Measurements from ENCODE around the gene GARRE1.
"Not testable (repeated sequence)": the region's sequence is repeated elsewhere in the genome, so short reads cannot be mapped to it uniquely, and the experiment has no call there.

Gene GARRE1, protein sequence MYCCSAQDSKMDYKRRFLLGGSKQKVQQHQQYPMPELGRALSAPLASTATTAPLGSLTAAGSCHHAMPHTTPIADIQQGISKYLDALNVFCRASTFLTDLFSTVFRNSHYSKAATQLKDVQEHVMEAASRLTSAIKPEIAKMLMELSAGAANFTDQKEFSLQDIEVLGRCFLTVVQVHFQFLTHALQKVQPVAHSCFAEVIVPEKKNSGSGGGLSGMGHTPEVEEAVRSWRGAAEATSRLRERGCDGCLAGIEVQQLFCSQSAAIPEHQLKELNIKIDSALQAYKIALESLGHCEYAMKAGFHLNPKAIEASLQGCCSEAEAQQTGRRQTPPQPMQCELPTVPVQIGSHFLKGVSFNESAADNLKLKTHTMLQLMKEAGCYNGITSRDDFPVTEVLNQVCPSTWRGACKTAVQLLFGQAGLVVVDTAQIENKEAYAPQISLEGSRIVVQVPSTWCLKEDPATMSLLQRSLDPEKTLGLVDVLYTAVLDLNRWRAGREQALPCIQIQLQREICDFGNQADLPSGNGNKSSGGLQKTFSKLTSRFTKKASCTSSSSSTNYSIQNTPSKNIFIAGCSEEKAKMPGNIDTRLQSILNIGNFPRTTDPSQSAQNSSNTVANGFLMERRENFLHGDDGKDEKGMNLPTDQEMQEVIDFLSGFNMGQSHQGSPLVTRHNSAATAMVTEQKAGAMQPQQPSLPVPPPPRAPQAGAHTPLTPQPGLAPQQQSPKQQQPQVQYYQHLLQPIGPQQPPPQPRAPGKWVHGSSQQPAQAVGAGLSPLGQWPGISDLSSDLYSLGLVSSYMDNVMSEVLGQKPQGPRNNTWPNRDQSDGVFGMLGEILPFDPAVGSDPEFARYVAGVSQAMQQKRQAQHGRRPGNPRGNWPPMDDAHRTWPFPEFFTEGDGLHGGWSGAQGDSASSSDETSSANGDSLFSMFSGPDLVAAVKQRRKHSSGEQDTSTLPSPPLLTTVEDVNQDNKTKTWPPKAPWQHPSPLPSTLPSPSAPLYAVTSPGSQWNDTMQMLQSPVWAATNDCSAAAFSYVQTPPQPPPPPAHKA (N-terminal part only)

GRCh38 chr19:34254046-34254697 lies at the start of gene GARRE1:
Gene GARRE1 (plus strand): TSS chr19:34254554. CDS start chr19:34300474, 45,920 bp downstream.
- DNase-seq, result peak; percentile 90

- DNase-seq, result not testable (repeated sequence)
Observed at GRCh38 chr19:34205324-34205723, 49.0 kb upstream of the GARRE1 start.

- no peak for DNase-seq
Observed at GRCh38 chr19:34208291-34208884, 46.0 kb upstream of the GARRE1 start.

GRCh38 chr19:34209726-34210125 lies 44.6 kb upstream of the GARRE1 start:
- DNase-seq, result no peak

- no peak for DNase-seq
Observed at GRCh38 chr19:34213283-34213682, 41.1 kb upstream of the GARRE1 start.

DNA sequence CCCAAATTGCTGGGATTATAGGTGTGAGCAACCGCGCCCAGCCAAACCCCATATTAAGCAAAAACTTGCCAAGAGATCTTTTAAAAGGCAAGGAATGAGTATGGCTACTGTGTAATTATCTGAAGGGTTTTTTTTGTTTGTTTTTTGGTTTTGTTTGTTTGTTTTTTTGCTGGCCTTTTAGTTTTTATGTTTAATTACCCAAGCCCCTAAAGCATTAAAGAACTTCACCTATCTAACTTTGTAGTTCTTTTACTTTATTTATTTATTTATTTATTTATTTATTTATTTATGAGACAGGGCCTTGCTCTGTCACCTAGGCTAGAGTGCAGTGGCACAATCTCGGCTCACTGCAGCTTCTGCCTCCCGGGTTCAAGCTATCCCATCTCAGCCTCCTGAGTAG lies 40.3 kb upstream of the GARRE1 start:
- no peak for DNase-seq

GRCh38 chr19:34215006-34215665 lies 39.2 kb upstream of the GARRE1 start:
- DNase-seq, result no peak

GRCh38 chr19:34215666-34216038 lies 38.7 kb upstream of the GARRE1 start:
- DNase-seq, result no peak

DNA sequence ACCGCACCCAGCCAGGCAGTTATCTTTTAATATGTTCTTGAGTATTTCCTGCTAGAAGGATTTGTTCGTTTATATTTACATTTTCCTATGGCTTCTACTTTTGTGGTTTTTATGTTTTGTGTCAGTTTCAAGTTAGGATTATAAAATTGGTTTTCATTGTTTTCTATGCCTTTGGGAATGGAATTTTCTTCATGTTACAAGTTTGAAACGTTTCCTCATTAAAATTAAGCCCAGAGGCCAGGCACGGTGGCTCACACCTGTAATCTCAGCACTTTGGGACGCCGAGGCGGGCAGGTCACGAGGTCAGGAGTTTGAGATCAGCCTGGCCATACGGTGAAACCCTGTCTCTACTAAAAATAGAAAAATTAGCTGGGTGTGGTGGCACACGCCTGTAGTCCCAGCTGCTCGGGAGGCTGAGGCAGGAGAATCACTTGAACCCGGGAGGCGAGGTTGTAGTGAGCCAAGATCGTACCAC lies 37.6 kb upstream of the GARRE1 start:
- not testable (repeated sequence) for DNase-seq

DNA sequence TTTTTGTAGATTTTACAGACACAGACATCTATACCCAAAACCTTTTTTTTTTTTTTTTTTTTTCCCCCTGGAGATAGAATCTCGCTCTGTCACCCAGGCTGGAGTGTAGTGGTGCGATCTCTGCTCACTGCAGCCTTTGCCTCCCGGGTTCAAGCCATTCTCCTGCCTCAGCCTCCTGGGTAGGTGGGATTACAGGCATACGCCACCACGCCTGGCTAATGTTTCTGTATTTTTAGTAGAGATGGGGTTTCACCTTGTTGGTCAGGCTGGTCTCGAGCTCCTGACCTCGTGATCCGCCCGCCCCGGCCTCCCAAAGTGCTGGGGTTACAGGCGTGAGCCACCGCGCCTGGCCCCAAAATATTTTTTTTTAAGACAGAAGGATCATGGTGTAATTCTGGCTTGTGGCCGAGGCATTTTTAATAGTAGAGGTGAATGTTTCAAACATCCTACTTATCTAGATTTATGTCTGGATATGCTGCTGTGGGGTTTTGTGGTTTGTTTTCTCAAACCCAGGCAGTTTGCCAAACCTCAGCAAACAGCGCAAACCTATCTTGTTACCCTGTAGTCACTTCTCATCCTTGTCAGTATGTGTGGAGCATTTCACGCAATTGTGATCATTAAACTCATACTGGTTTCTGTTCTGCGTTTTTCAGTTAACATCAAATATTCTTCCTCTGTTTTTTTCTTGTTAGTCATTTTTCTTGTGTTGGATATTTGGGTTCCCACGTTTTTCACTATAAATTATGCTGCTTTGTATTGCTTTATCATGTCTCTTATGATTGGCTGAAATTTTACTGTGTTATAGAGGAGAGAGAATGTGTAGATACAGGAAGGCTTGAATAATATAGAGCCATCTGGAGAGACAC lies 36.2 kb upstream of the GARRE1 start:
- DNase-seq, result peak; percentile 8

GRCh38 chr19:34218818-34219164 lies 35.6 kb upstream of the GARRE1 start:
- no peak for DNase-seq

GRCh38 chr19:34220472-34221063 lies 33.8 kb upstream of the GARRE1 start:
- DNase-seq, result peak; percentile 66

GRCh38 chr19:34222386-34222785 lies 32.0 kb upstream of the GARRE1 start:
- DNase-seq, result no peak

DNA sequence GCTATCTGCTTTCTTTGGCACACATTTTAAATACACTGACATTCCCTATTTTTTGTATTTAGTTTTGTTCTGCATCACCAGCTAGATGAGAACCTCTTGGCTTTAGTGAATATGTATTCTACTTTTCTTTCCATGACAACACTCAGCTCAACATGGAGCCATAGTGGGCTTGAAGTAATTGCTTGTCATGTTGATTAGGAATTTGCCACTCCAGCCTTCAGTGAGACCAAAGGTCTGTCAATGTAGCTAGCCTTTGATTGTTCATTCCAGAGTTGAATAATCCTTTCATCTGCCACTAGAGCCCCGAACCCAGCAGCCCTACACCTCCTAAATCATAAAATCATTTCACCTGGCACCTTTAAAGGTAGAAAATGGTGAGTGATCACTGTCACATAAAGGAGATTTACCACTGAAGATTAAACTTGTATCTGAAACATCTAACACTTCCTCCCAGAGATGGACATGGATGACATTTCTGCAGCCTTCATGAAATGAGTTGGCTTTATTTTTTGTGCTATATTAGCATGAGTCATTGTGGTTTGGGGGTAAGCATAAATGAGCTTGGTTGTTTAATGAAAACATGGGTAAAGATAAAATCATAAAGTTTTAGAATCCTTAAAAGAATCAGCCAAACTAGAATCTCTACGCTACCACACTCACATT lies 29.2 kb upstream of the GARRE1 start:
- DNase-seq, result no peak

GRCh38 chr19:34225659-34226015 lies 28.7 kb upstream of the GARRE1 start:
- no peak for DNase-seq

DNA sequence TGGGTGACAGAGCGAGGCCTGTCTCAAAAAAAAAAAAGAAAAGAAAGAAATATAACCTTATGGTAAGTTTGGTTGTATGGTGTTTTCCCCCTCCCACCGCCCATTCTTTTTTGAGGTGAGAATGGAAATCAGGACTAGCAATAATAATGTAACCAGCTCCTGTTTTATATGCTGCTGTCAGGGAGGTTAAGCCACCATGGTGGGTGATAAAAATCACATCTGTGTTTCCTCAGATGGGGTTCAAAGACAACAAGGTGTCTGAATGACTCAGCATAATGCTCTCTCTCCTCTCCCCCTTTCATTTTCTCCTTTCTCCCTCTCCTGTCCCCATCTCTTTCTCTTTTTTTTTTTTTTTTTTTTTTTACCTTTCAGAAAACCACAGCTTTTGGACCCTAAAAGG lies 28.3 kb upstream of the GARRE1 start:
- DNase-seq, result no peak

GRCh38 chr19:34228347-34228746 lies 26.0 kb upstream of the GARRE1 start:
- DNase-seq, result no peak

DNA sequence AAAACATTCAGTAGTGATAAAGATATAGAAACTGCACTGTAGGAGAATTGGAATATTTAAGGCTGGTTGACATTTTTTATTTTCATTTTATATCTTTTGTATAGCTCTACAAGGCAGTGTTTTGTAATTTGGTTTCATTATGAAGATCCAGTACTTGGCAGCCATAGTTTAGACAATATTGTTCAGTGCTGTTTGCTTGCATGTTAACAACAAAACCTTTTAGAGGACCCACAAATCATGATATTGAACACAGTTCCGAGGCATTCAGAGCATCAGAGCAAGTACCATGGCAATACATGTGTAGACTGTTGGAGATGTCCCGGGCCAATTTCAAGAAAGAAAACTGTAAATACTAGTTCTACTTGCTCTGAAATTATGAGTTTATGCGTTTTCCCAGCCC lies 25.6 kb upstream of the GARRE1 start:
- DNase-seq, result no peak

GRCh38 chr19:34229721-34230120 lies 24.6 kb upstream of the GARRE1 start:
- no peak for DNase-seq

DNA sequence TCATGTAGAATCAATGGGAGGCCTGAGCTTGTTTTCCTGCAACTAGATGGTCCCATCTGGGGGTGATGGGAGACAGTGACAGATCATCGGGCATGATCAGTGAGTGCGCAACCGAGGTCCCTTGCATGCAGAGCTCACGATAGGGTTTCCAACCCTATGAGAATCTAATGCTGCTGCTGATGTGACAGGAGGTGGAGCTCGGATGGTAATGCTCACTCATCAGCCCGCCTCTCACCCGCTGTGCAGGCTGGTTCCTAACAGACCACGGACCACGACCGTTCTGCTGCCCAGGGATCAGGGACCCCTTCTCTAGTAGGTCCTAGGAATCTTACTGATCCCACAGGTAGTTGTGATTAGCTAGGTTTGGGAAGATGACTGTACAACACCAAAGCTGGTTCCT lies 23.5 kb upstream of the GARRE1 start:
- DNase-seq, result no peak
